OCI-LY3 (cell line): ENCODE data around the gene ELF2.

Source experiments
- EZH2phosphoT487 ChIP-seq: fragments of 200-600 bp; shearing (Covaris generic); IDR thresholded peaks from 2 replicates; pipeline ENCODE4 v1.6.1; 2018; ENCODE audit warnings: antibody characterized with exemption, mixed run types, low read depth
- TF ChIP-seq, protein P1 (sequence below): fragments of 200-600, 300-600 bp; sonication (generic); IDR thresholded peaks from 2 replicates; pipeline ENCODE4 v1.5.1; 2014; ENCODE audit warnings: antibody characterized with exemption, low read length, low read depth

GRCh38 chr4:139129206-139129605, 47.8 kb downstream of the ELF2 start:
- TF ChIP-seq, protein P1, sequence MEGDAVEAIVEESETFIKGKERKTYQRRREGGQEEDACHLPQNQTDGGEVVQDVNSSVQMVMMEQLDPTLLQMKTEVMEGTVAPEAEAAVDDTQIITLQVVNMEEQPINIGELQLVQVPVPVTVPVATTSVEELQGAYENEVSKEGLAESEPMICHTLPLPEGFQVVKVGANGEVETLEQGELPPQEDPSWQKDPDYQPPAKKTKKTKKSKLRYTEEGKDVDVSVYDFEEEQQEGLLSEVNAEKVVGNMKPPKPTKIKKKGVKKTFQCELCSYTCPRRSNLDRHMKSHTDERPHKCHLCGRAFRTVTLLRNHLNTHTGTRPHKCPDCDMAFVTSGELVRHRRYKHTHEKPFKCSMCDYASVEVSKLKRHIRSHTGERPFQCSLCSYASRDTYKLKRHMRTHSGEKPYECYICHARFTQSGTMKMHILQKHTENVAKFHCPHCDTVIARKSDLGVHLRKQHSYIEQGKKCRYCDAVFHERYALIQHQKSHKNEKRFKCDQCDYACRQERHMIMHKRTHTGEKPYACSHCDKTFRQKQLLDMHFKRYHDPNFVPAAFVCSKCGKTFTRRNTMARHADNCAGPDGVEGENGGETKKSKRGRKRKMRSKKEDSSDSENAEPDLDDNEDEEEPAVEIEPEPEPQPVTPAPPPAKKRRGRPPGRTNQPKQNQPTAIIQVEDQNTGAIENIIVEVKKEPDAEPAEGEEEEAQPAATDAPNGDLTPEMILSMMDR, result no peak
- TF ChIP-seq EZH2phosphoT487, result no peak
